ENCODE results near the gene CGAS.
"Not testable (repeated sequence)": the region's sequence is repeated elsewhere in the genome, so short reads cannot be mapped to it uniquely, and the experiment has no call there.

Gene CGAS

DNA sequence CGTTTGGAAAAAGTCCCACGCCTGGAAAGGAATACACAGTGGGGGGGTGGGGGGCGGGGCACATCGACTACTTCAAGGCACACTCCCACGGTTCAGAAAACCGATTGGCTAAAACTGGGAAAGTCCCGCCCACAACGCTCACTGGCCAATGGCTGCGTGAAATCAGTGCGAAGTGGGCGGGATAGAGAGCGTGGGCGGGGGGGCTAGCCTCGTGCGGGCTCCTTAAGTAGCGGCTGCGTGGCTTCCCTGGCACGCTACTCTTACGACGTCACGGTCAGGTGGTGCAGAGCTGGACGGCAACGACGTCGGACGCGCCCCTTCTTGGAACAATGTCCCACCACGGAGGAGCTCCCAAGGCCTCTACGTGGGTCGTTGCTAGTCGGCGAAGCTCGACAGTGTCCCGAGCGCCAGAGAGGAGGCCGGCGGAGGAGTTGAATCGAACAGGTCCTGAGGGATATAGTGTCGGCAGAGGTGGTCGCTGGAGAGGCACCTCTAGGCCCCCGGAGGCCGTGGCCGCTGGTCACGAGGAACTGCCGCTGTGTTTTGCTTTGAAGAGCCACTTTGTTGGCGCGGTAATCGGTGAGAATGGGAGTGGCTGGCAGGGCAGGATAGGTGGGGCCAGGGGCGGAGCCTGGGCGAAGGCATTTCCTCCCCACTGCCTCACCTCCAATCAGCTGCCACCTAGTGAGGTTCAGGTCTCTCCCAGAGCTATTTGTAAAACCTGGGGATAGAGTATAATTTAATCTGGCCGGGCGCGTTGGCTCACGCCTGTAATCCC is 57.3 kb downstream of the CGAS start, which contains the start of gene DDX43:
DDX43 (plus strand) TSS at position 252 of the 778 bp plus-strand sequence; CDS start at position 330, 78 bp downstream.
- DNase-seq = no peak

DNA sequence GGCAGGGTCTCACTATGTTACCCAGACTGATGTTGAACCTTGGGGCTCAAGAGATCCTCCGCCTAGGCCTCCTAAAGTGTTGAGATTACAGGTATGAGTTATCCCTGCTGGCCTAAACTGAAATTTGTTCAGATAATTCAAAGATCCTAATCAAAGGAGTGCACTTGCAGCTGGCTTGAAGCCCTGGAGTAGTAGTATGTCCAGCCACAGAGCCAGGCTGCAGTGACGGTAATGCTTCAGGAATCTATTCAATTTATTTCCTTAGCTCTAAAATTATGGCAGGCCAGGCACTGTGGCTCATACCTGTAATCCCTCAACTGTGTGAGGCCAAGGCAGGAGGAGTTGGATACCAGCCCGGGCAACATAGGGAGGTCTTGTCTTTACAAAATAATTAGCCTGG is 58.8 kb downstream of the CGAS start:
- no peak for DNase-seq

DNA sequence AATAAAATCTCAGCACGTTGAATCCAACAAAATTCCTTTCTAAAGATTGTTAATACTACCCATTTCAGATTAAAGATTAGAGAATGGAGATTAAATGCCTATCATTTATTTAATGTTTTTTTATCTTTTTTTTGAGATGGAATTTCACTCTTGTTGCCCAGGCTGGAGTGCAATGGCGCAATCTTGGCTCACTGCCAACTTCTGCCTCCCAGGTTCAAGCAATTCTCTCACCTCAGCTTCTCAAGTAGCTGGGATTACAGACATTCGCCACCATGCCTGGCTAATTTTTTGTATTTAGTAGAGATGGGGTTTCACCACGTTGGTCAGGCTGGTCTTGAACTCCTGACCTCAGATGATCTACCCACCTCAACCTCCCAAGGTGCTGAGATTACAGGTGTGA is 59.9 kb downstream of the CGAS start:
- DNase-seq = not testable (repeated sequence)

DNA sequence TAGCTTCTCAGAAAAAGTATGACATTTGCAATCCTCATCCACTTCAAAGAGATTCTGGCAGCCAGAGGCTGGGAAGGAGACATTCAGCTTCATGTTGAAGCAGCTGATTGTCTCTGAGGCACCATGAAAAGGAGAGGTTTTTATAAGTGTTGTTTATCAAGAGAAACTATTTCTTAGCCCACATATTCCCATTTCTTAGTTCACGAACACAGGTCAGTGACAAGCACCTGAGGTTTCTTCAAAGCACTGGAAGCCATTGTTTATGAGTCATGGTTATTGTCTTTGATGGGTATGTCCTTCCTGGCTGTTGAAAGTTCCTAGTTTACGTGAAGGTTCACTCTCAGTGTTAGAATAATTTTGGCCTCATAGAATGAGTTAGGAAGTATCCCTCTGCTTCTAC is 60.4 kb downstream of the CGAS start:
- DNase-seq = no peak

DNA sequence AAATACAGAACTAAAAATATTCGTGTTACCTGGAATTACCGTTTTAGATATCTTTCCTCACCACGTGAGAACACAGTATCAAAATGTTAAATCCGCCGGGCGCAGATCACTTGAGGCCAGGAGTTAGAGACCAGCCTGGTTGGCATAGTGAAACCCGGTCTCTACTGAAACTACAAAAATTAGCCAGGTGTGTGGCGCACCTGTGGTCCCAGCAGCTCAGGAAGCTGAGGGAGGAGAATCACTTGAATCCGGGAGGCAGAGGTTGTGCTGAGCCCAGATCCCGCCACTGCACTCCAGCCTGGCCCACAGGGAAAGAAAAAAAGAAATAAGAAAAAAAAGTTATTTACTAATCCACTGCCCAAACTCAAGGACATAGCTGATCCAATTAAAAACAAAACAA is 62.2 kb downstream of the CGAS start:
- no peak for DNase-seq

DNA sequence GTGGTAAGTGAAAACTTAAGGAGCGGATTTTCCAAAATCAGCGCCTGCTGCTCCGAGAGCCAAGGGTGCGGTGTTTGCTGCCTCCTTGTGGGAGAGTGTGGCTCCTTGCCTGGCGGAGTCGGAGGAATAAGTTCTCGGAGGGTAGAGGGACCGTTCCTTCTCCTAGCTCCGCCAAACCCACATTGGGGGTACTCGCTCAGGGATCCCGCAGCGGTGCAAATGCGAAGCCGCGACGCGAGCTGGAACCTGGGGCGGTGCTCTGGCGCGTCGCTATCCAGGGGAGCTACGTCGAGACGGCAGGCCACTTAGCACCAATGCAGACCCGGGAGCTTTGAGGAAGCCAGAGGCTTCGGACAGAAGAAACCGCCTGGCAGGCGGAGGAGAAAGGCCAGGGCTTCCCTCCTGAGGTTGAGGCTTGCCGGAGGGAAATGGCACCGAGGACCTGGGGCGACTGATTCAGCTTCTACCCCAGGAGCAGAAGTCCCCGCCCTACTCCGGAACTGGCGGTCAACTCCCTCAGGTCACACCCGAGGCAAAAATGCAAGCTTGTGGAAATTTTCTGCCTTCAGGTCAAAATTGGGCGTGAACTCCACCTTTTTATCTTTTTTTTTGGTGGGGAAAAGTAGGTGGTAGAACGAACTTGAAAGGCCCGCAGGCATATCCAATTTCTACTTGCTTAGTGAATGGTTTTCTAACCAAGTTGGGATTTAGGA is 63.1 kb downstream of the CGAS start:
- DNase-seq = no peak

DNA sequence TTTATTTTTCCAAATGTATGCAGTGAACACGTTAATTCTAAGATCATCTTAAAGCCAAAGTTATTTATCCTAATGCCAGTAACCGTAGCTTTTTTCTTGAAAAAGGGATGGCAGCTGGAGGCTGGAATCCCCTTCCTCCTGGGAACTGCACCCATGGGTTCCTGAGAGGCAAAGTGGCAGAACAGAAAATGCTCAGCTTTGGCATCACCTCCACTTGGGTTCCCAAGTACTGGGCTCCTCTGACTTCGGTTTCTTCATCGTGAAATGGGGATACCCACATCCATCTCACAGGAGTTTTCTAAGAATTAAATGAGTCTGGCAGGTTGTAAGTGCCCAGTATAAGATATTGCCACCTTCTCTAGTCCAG is 63.7 kb downstream of the CGAS start:
- no peak for DNase-seq

DNA sequence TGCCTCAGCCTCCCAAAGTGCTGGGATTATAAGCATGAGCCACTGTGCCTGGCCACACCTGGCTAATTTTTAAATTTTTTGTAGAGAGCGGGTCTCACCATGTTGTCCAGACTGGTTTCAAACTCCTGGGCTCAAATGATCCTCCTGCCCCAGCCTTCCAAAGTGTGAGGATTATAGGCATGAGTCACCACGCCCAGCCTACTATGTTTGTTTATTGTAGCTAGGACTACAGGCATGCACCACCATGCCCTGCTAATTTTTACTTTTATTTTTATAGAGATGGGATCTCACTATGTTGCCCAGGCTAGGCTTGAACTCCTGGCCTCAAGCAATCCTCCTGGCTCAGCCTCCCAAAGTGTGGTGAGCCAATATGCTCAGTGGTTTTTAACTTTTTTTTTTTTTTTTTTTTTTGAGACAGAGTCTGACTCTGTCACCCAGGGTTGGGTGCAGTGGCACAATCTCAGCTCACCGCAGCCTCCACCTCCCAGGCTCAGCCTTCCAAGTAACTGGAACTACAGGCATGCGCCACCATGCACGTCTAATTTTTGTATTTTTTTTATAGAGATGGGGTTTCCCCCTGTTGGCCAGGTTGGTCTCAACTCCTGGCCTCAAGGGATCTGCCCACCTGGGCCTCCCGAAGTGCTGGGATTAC is 69.5 kb downstream of the CGAS start:
- no peak for DNase-seq

DNA sequence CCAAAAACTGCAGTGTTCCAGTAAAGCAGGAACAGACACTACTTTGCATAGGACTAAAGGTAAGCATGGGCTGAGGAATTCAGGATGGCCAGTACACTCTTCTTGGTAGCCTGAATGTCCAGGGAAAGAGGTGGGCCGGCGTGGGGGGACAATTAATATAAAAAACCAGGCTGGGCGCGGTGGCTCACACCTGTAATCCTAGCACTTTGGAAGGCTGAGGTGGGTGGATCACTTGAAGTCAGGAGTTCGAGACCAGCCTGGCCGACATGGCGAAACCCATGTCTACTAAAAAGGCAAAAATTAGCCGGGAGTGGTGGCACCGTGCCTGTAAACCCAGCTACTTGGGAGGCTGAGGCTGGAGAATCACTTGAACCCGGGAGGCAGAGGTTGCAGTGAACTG is 70.6 kb downstream of the CGAS start:
- not testable (repeated sequence) for DNase-seq

DNA sequence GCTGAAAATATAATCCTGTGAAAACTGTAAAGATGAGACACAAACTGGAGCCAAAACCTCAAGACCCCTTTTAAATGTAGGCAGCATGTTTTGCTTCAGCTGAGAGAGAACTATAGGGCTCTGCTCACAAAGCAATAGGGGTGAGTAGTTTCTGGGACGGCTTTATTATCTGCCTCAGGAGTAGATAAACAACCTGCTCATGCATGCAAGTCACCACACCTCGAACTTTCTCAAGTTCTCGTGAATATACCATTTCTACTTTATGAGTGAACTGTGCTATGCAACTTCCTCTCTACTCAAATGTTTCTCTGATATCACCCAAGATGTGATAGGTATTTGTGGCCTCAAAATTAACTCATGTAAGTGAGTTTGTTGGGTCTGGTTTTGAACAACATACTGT is 74.9 kb downstream of the CGAS start:
- DNase-seq = no peak

DNA sequence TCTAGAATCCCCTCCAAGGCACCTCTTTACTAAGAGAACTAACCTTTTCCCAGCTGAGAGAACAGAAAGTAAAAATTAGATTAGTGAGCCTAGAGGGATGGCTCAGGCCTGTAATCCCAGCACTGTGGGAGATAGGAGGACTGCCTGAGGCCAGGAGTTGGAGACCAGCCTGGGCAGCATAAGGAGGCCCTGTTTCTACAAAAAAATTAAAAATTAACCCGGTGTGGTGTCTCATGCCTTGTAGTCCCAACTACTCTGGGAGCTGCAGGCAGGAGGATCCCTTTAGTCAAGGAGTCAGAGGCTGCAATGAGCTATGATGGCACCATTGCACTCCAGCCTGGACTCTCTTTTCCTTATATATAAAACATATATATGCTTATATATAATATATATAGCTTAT is 76.9 kb downstream of the CGAS start:
- no peak for DNase-seq
